Panc1 (cell line): ENCODE results near the gene CFAP43. TPM values are rescaled to one million over a fixed set of nuclear protein-coding genes. Genes with fewer than 3 reads are reported as not detected.

Experiments used
- ATAC-seq: fragments of 200-7000 bp; cut with Tn5 transposase; 2 replicates; pipeline ENCODE4 v1.9.1; 2020; ENCODE audit warnings: mild to moderate bottlenecking, moderate library complexity
- BruUV-seq: library from RNA; stranded (reverse); fragments of 400-500 nt; replicated peaks from 2 replicates; lab custom pipeline; 2021; lab: Mats Ljungman, UMichigan
- CTCF ChIA-PET: fragments of 300-600 bp; sonication (Branson Sonifier 250); formaldehyde crosslinking; loops from one replicate; lab custom pipeline; 2022; ENCODE audit warnings: antibody characterized with exemption; lab: Charles Lee
- POLR2A ChIA-PET: fragments of 300-600 bp; sonication (Branson Sonifier 250); formaldehyde crosslinking; loops from one replicate; lab custom pipeline; 2022; ENCODE audit warnings: antibody characterized with exemption; lab: Charles Lee
- DNase-seq: peaks from one replicate; pipeline ENCODE4 v3.0.0-alpha.2; 2010; ENCODE audit warnings: low read depth, low spot score
- H3K27ac ChIP-seq: 2 replicates; pipeline ENCODE4 v1.5.1; 2011; ENCODE audit warnings: mild to moderate bottlenecking, low read length, inconsistent platforms
- H3K27me3 ChIP-seq: fragments of 200-500 bp; sonication (Bioruptor generic); 2 replicates; pipeline ENCODE4 v1.6.0; 2014; ENCODE audit warnings: low read length, inconsistent platforms; ENCODE audit not compliant: control insufficient read depth, insufficient read depth
- H3K36me3 ChIP-seq: fragments of 200-500 bp; sonication (Bioruptor generic); 2 replicates; pipeline ENCODE4 v1.5.1; 2014; ENCODE audit warnings: inconsistent platforms, mild to moderate bottlenecking, low read length, moderate library complexity; ENCODE audit not compliant: control insufficient read depth, insufficient read depth
- H3K4me1 ChIP-seq: 2 replicates; pipeline ENCODE4 v1.5.1; 2011; ENCODE audit warnings: inconsistent platforms, mild to moderate bottlenecking, low read length, moderate library complexity; ENCODE audit not compliant: control insufficient read depth, insufficient read depth
- H3K4me3 ChIP-seq, 2 experiments: 2 replicates each; pipeline ENCODE4 v1.5.1; 2011 to 2012; ENCODE audit warnings: low read depth in 2 of 2, low read length in 2 of 2, mild to moderate bottlenecking in 2 of 2, inconsistent platforms in 1 of 2, moderate library complexity in 1 of 2
- H3K9me3 ChIP-seq: fragments of 200-500 bp; sonication (Bioruptor generic); 2 replicates; pipeline ENCODE4 v1.5.1; 2014; ENCODE audit warnings: low read depth, mild to moderate bottlenecking, inconsistent platforms, low read length, moderate library complexity; ENCODE audit not compliant: control insufficient read depth, insufficient read depth
- POLR2AphosphoS5 ChIP-seq: IDR thresholded peaks from 2 replicates; pipeline ENCODE4 v1.6.1; 2012; ENCODE audit warnings: mild to moderate bottlenecking, low read depth, low read length, moderate library complexity
- REST ChIP-seq, 2 experiments: IDR thresholded peaks; 2 replicates each; pipeline ENCODE4 v1.6.1; 2011 to 2012; ENCODE audit warnings: low read depth in 2 of 2, control low read depth in 1 of 2, low read length in 1 of 2, mild to moderate bottlenecking in 1 of 2, moderate library complexity in 1 of 2; ENCODE audit not compliant: insufficient read depth in 1 of 2
- SIN3A ChIP-seq: IDR thresholded peaks from 2 replicates; pipeline ENCODE4 v1.6.1; 2012; ENCODE audit warnings: low read depth, mild to moderate bottlenecking, low read length, moderate library complexity, borderline replicate concordance; ENCODE audit not compliant: insufficient read depth
- TCF7L2 ChIP-seq: IDR thresholded peaks from 2 replicates; pipeline ENCODE4 v1.6.1; 2011; ENCODE audit warnings: mild to moderate bottlenecking, low read depth, low read length, inconsistent platforms
- in situ Hi-C: cut with HindIII; loops from 2 replicates; pipeline ENCODE4 v1.10.0; 2016; ENCODE audit warnings: low sequenced_read_pairs, low pct_unique_long_range_greater_than_20kb
- intact Hi-C: fragments of 100-400 bp; cut with micrococcal nuclease; formaldehyde crosslinking; loops from one replicate; pipeline ENCODE4 v1.10.0; 2022; ENCODE audit not compliant: unreplicated experiment
- total RNA-seq: library from RNA; stranded (reverse); gene quantifications from one replicate; pipeline ENCODE4 v1.2.1, GENCODE V29; 2021; ENCODE audit not compliant: unreplicated experiment
- TF ChIP-seq, protein P1 (sequence below): fragments of 450-650 bp; IDR thresholded peaks from 2 replicates; pipeline ENCODE4 v1.5.1; 2017; ENCODE audit warnings: mild to moderate bottlenecking

Gene CFAP43
- total RNA-seq, 1 experiment from 2014 or later: 0.21 TPM

- POLR2A ChIA-PET: interaction anchor here (0.9 kb wide), 1 partner anchor 12 kb away, joined by 3 read pairs; the partner anchor contains the start of gene SFR1
- Histone ChIP-seq H3K27me3 (no peaks in the 10 kb centered on the region), H3K36me3 (no peaks in the 10 kb centered on the region), H3K27ac (no peak overlapping the region), H3K4me3 (no peak overlapping the region), H3K4me1 (no peaks in the 10 kb centered on the region), H3K9me3 (peaks cover 6% of the 10 kb centered on the region; the same call in 1 of the 2 replicates)
- no peak for DNase-seq
- no peak for TF ChIP-seq SIN3A
- TF ChIP-seq, protein P1, sequence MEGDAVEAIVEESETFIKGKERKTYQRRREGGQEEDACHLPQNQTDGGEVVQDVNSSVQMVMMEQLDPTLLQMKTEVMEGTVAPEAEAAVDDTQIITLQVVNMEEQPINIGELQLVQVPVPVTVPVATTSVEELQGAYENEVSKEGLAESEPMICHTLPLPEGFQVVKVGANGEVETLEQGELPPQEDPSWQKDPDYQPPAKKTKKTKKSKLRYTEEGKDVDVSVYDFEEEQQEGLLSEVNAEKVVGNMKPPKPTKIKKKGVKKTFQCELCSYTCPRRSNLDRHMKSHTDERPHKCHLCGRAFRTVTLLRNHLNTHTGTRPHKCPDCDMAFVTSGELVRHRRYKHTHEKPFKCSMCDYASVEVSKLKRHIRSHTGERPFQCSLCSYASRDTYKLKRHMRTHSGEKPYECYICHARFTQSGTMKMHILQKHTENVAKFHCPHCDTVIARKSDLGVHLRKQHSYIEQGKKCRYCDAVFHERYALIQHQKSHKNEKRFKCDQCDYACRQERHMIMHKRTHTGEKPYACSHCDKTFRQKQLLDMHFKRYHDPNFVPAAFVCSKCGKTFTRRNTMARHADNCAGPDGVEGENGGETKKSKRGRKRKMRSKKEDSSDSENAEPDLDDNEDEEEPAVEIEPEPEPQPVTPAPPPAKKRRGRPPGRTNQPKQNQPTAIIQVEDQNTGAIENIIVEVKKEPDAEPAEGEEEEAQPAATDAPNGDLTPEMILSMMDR: no peak
- TF ChIP-seq TCF7L2: no peak
- TF ChIP-seq REST (IDR thresholded peaks at IDR 0.05; ENCODE audit: insufficient read depth in 1 of 2, low read depth in 2 of 2, low read length in 1 of 2): no peak
- no peak for TF ChIP-seq POLR2AphosphoS5
- intact Hi-C loops: no loop called here
- in situ Hi-C loops: no loop called here
- peak; percentile 82 for ATAC-seq
- BruUV-seq: no TSS peak
- CTCF ChIA-PET: no interaction called here
Observed at GRCh38 chr10:104109908-104110662, 122.1 kb downstream of the CFAP43 start.

DNA sequence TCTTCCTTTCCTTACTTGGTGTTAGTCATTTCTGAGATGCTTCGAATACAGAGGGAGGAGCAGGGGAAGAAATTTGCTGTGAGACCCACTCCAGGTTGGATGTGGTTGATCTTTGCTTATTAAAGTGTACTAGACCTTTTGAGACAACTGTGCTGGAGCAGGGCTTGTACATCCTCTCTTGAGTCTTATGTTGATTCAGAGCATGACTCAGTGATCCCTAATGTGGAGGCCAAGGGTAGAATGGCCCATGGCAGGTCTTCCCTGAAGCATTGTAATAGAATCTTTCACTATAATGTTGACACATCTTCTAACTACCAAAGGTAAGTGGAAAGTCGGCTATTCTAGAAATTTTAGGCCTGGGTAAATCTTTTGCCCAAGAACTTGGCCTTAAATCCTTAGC is 127.2 kb downstream of the CFAP43 start:
- ATAC-seq: no peak
- intact Hi-C loops: no loop called here
- H3K4me3 ChIP-seq: no peak overlapping the region
- H3K4me1 ChIP-seq: no peaks in the 10 kb centered on the region
- peaks cover 6% of the 10 kb centered on the region; the same call in 1 of the 2 replicates for H3K9me3 ChIP-seq
- H3K36me3 ChIP-seq: no peaks in the 10 kb centered on the region
- H3K27me3 ChIP-seq: no peaks in the 10 kb centered on the region
- CTCF ChIA-PET: no interaction called here
- in situ Hi-C loops: no loop called here
- H3K27ac ChIP-seq: no peak overlapping the region
- POLR2A ChIA-PET: no interaction called here
- no TSS peak for BruUV-seq
- TF ChIP-seq TCF7L2 (no peak), REST (IDR thresholded peaks at IDR 0.05; ENCODE audit: insufficient read depth in 1 of 2, low read depth in 2 of 2, low read length in 1 of 2) (no peak), SIN3A (no peak), POLR2AphosphoS5 (no peak)
- TF ChIP-seq, protein P1: no peak
- no peak for DNase-seq
